T follicular helper cell (primary cell): ENCODE measurements around the gene RXRA.

ENCODE experiments used
- DNase-seq: peaks from one replicate; pipeline ENCODE4 v3.0.0-alpha.2; 2020; ENCODE audit warnings: low read depth

Gene RXRA

DNA sequence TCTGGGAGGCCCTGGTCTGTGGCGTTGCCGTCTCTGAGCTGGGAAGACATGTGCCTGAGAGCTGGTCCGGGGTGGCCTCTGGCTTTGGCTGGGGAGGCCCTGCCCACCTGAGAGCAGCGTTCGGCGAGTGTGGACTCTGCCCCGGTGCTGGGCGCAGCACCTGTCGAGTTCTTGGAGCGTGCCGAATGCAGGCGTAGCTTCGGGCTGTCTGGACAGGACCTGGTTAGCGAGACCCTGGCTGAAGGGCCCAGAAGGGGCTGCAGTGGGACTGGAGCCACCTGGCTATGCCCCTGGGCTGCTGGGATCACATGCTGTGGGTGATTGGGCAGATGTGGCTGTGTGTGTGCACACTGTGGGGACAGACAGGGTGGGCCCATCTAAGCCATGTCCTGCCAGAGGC, 56.5 kb downstream of the RXRA start:
- DNase-seq = no peak

DNA sequence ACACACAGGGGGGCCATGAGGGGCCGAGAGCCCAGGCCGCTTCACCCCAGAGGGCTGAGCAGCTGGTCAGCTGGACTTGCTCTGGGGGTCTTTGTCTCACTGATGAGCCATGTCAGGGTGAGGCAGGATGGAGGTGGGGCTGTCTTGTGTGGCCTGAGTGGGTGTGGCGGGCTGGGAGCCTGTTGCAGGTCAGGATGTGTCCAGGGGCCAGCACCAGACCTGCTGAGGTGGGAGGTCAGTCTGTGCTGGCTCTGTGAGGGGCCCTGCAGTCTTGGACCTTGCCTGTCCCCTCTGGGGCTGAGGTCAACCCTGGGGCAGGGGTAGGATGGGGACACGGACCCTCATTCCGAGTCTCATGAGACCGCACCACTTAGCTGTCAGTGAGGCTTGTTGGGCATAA, 56.9 kb downstream of the RXRA start:
- DNase-seq = no peak

DNA sequence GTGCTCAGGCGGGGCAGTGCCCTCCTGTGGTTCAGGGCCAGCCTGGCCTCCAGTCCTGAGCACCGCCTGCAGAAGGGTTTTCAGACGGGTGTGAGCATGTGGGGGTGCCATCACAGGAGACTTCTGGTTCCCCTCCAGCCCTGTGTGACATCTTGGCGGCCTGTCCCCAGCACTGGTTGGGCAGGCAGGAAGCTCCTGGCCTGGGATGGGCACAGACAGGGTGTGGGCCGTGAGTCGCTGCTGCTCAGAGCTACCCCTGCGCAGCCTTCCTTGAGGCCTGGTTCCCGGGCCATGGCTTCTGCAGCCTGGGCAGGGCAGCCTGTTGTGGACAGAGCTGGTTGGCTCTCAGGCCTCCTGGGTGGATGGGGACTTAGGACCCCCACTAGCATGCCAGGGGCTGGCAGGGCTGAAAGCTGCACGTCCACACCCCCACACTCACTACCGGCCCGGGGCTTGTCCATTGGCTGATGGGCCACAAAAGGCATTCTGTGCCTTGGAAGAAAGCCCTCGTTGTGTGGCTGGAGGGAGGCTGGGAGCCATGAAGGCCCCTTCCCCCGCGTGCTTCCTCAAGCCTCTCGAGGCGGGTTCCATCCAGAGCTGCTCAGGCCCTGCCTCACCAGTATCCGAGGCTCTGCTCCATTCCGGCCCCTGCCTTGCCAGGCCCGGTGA, 58.7 kb downstream of the RXRA start:
- no peak for DNase-seq

GRCh38 chr9:134385915-134386314, 59.7 kb downstream of the RXRA start:
- DNase-seq = no peak

DNA sequence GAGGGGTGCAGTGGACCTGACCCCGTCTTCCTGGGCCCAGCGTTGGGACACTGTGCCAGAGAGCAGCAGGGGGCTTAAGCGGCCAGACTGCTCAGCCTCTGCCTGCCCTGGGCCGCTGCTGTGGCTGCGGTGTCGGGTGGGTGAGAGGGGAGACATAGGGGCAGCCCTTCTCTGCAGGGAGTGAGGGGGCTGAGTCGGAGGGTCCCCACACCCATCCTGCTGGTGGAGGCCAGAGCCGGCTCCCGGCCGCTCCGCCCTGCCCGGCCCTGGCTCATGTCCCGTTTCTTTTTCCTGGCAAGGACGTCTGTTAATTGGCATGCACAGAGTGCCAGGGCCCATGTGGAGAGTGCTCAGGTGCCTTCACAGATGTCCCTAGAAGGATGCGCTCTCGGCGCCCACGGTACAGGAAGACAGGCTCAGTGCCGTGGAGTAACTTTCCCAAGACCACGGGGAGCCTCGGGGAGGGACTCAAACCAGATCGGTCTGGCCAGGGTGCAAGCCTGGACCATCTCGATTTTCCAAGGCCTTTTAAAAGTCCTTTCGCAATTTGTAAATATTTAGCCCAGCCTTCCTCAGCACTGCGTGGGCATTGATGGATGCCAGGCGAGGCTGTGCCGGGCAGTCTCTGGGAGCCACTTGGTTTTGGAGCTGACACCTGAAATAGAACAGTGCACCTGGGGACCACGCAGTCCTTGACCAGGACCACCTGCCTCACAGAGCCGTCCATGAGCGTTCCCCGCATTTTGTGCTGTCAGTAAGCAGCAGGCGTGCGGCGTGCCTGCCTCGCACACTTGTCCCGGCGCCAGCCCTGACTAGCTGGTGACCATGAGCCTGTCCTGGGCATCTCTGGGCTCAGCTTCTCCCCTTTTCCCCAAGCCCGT, 60.9 kb downstream of the RXRA start:
- DNase-seq = no peak

DNA sequence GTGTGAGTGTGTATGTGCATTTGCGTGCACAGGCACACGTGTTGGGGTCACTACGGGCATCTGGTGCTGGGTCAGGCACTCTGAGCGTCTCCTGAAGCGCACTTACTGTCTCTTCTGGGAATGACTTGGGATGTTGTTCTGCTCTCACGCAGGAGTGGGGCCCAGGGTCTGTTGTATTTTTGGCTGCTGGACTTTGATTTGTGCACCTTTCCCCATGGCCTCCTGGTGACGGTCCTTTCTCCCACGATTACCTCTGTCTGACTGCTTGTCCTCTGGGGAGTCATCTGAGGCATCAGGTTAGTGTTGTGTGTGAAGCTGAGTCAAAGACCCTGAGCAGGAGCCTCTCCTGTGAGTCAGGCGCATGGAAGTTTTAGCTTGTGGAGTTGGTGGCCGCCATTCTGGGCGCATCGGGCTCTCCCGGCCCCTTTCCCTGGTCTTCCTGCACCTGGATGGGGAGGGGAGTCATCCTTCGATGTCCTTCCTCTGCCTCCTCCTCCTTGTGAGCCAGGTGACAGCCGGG, 62.1 kb downstream of the RXRA start:
- no peak for DNase-seq

- DNase-seq = no peak
Observed at GRCh38 chr9:134388976-134389375, 62.7 kb downstream of the RXRA start.

- DNase-seq = no peak
Observed at GRCh38 chr9:134389642-134390041, 63.4 kb downstream of the RXRA start.

GRCh38 chr9:134390537-134390936, 64.3 kb downstream of the RXRA start:
- peak; percentile 48 for DNase-seq

- no peak for DNase-seq
Observed at GRCh38 chr9:134390947-134391318, 64.7 kb downstream of the RXRA start.

DNA sequence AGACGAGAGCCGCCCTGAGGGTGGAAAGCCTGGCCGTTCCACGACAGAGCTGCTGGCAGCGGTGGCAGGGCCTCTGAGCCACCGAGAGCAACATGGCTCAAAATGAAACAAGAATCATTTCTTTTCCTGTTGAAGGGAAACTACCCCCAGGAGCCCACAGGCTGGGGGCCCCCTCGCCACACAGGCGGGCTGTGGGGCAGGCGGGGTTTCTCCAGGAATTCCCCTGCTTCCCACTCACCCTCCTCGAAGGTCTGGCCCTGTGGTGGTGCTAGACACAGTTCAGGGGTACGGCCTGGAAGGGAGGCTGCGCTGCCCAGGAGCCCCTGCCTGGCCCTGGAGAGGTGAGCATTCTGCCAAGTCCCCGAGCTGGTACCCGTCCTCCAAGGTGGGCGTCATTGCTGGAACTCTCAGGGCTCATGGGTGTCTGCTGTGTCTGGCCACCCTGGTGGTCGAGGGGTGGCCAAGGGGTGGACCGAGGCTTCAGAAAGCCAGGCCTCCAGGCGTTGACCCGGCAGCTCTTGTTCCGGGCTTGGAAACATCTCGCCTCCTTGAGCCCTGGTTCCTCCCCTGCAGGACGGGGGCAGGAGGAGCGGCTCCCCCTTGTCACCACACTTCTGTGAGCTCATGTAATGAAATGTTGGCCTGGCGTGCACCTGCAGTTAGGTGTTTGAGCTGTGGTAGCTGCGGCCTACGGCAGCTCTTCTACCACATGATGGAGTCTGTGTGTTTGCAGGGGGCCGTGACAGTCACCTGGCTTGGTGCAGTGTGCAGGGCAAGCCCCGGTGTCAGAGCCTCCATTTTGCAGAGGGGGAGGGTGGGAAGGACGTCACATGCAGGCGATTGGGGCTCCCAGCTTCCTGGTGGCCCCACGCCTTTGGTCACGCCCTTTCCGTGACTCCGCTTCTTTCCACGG, 65.3 kb downstream of the RXRA start:
- DNase-seq = peak; percentile 64

DNA sequence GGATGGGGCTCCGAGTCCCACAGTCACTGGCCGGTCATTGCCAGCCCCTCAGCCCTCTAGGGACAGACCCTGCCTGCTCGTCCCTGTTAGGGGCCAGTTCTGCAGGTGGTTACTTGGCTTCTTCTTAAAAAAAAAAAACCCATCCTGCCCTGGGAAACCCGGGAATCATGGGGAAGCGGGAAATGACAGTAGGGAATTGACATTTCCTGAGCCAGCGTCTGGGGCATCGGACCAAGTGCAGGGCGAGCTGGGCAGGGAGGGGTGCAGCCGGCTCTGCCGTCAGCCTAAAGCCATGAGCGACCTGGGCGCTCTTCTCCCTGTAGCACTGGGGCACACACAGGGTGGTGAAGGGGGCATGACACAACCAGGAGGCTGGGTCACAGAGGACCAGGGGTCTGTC, 66.6 kb downstream of the RXRA start:
- no peak for DNase-seq

DNA sequence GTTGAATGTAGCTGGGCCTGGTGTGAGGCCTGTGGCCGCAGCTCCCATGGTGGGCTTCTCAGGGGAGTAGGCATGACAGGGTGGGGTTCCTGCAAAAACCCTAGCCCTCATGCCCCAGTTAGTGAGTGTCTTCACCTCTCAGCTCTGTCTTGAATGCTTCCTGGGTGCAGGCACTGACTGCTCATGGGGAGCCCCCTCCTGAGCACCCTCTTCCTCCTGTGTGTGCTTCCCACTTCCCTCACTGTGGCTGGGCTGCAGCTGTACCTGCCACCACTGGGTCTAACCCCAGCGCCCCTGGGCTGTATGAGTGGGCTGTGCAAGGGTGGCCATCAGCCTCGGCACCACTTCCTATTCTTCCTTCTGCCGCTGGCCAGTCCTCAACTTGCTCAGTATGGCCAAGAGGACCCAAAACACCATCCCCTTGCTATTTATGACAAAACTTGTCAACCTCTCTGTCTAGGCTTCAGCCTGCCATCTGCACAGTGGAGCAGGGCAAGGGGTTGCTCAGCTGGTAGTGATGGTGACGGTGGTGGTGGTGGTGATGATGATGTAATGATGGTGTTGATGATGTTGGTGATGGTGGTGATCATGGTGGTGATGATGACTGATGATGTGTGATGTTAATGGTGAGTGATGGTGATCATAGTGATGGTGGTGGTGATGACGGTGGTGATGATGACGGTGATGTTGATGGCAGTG, 67.5 kb downstream of the RXRA start:
- no peak for DNase-seq

GRCh38 chr9:134395002-134395517, 68.8 kb downstream of the RXRA start:
- no peak for DNase-seq

GRCh38 chr9:134395737-134396257, 69.5 kb downstream of the RXRA start:
- DNase-seq = no peak

DNA sequence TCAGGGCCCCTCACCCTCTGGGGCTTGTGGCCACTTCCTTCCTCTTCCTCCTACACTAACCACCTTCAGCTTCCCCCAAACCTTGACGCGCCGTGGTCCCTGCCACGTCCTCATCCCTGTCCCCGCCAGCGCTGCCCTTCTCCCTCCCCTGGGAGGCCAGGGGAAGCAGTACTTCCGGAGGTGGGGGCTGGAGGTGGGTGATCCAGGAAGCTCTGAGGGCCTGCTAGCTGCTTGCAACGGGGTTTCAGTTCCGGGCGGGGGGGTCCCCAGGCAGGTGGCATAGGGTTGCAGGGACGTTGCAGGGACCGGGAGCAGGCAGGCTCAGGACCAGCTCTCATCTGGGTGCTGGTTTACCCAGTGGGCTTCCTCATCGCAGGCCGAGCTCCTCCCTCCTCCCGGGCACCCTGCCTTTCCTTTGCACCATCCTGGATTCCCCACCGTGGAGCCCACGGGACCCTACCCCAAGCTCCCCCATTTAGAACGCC, 70.0 kb downstream of the RXRA start:
- DNase-seq = no peak

GRCh38 chr9:134396825-134397224, 70.6 kb downstream of the RXRA start:
- peak; percentile 38 for DNase-seq

GRCh38 chr9:134398756-134399155, 72.5 kb downstream of the RXRA start:
- DNase-seq = no peak

- no peak for DNase-seq
Observed at GRCh38 chr9:134399435-134400056, 73.3 kb downstream of the RXRA start.

- DNase-seq = no peak
Observed at GRCh38 chr9:134400283-134400682, 74.0 kb downstream of the RXRA start.
